B cell (primary cell): Measurements from ENCODE around the gene ADAMTS17.

Experiments
- CTCF ChIP-seq: fragments of 200-600 bp; IDR thresholded peaks from one replicate; pipeline ENCODE4 v1.8.0; 2022; ENCODE audit warnings: antibody characterized with exemption, mild to moderate bottlenecking
- EZH2 ChIP-seq: IDR thresholded peaks from 2 replicates; pipeline ENCODE4 v1.6.1; 2012; ENCODE audit warnings: borderline replicate concordance, low read depth, mild to moderate bottlenecking, moderate library complexity, low read length; ENCODE audit not compliant: insufficient read depth, poor library complexity, severe bottlenecking

GRCh38 chr15:100204211-100204610 lies 137.6 kb downstream of the ADAMTS17 start:
- TF ChIP-seq CTCF, result no peak
- TF ChIP-seq EZH2, result no peak
